ENCODE data around the gene INCA1. TPM values are rescaled to one million over a fixed set of nuclear protein-coding genes. Genes with fewer than 3 reads are reported as not detected.

INCA1 gene
- total and polyA plus RNA-seq, 2 of the 8 experiments (the other 6 are each of a cell fraction or from before 2014, with no cell fraction given): 0.89 to 1.4 TPM

- DNase-seq (ENCODE audit: low read depth in 1 of 2, low spot score in 2 of 2) (no peak), FAIRE-seq (no peak)
- Histone ChIP-seq H3K23me2 (ENCODE audit: low read depth, low read length) (peaks cover 4% of the 10 kb centered on the region; the same call in 1 of the 2 replicates), H3K4me2 (ENCODE audit: insufficient read depth in 1 of 2, low read depth in 2 of 2, low read length in 2 of 2) (peak overlapping the region in 1 of 2 experiments; percentile 62; a peak in 1 of 4 replicates), H3K79me1 (ENCODE audit: low read depth, low read length) (no peaks in the 10 kb centered on the region), H4K8ac (ENCODE audit: extremely low read depth, insufficient read depth, low read length) (no peak overlapping the region), H3K14ac (ENCODE audit: insufficient read length) (no peak overlapping the region), H3K79me2 (ENCODE audit: control insufficient read depth in 1 of 2, insufficient read depth in 2 of 2, low read length in 2 of 2) (no peaks in the 10 kb centered on the region), H4K20me1 (replicated peaks in 1 of 2; ENCODE audit: control insufficient read depth in 1 of 2, insufficient read depth in 2 of 2, low read length in 2 of 2) (no peaks in the 10 kb centered on the region), H2BK20ac (ENCODE audit: low read length) (no peak overlapping the region), H4K91ac (replicated peaks; ENCODE audit: insufficient read length, low read length) (no peak overlapping the region), H3K27ac (ENCODE audit: low read depth, low read length) (no peak overlapping the region), H2BK120ac (replicated peaks; ENCODE audit: low read depth, low read length) (no peak overlapping the region), H3K36me3 (ENCODE audit: control insufficient read depth in 2 of 4, insufficient read depth in 4 of 4, low read length in 3 of 4) (no peaks in the 10 kb centered on the region), H2AK5ac (ENCODE audit: low read depth, low read length) (no peak overlapping the region), H3K23ac (ENCODE audit: insufficient read length) (no peak overlapping the region), H3K4ac (replicated peaks; ENCODE audit: insufficient read length, low read depth, low read length) (no peak overlapping the region), H2BK12ac (ENCODE audit: low read depth, low read length) (no peak overlapping the region), H3K9me3 (ENCODE audit: insufficient read depth in 2 of 2, low read depth in 1 of 2, low read length in 1 of 2) (no peaks in the 10 kb centered on the region), H3K4me3 (ENCODE audit: extremely low read depth in 1 of 4, insufficient read depth in 2 of 4, low read depth in 3 of 4, low read length in 4 of 4) (no peak overlapping the region), H3K9ac (replicated peaks in 1 of 4; ENCODE audit: extremely low read depth in 1 of 4, low read depth in 3 of 4, low read length in 3 of 4) (no peak overlapping the region), H2AFZ (ENCODE audit: low read length) (no peak overlapping the region), H3K18ac (ENCODE audit: extremely low read depth, low read length) (no peak overlapping the region), H4K5ac (ENCODE audit: insufficient read length, low read depth, low read length) (no peak overlapping the region), H3K4me1 (replicated peaks in 1 of 4; ENCODE audit: control insufficient read depth in 3 of 4, insufficient read depth in 4 of 4, low read length in 3 of 4) (no peaks in the 10 kb centered on the region; a peak in 1 of 7 replicates), H2BK15ac (ENCODE audit: low read length) (no peak overlapping the region), H3K27me3 (replicated peaks in 1 of 4; ENCODE audit: control insufficient read depth in 3 of 4, extremely low read depth in 1 of 4, insufficient read depth in 3 of 4, low read length in 3 of 4) (peaks cover 0 to 14% (median 1%) of the 10 kb centered on the region in 4 experiments; a peak in 5 of 7 replicates), H3K56ac (replicated peaks; ENCODE audit: insufficient read length, low read depth, low read length) (no peak overlapping the region), H2BK5ac (ENCODE audit: low read depth, low read length) (no peak overlapping the region)
- ChIA-PET CTCF (ENCODE audit: partially characterized antibody) (interaction anchor here (0.6 to 11.5 kb wide), 13 partner anchors 8 to 228 kb away, joined by 3 to 102 read pairs (median 4); partner anchors contain the start of gene ENO3), POLR2A (ENCODE audit: partially characterized antibody) (interaction anchor here (0.8 to 2.0 kb wide), 7 partner anchors 9 to 114 kb away, joined by 3 to 7 read pairs (median 3); no protein-coding TSS in a partner anchor)
- WGBS, 2 experiments (ENCODE audit: extremely low coverage in 1 of 2, insufficient coverage in 1 of 2, insufficient read length in 1 of 2, insufficient replicate concordance in 2 of 2, low coverage in 1 of 2, low lambda C conversion rate in 2 of 2, missing lambda C conversion rate in 1 of 2): 94% methylated on average over 6 of the region's 14 CpGs; no CpG with 5 or more reads in 1 of the 2 experiments
- TF ChIP-seq RAD21 (IDR thresholded peaks at IDR 0.05 in 1 of 2, conservative IDR thresholded peaks at IDR 0.05 in 1 of 2; ENCODE audit: low read depth in 2 of 2, low read length in 2 of 2) (no peak), KDM4A (IDR thresholded peaks at IDR 0.05; ENCODE audit: low read depth, low read length, severe bottlenecking) (no peak), TAF7 (optimal IDR thresholded peaks at IDR 0.05; ENCODE audit: borderline replicate concordance, low read depth, low read length) (no peak)
Measured at GRCh38 chr17:5034651-5035050, 37.3 kb upstream of the INCA1 start.

Data from H1 (cell line).